OCI-LY3 (cell line): ENCODE data around the gene CLDN1.

Experiments used
- EZH2phosphoT487 ChIP-seq: fragments of 200-600 bp; shearing (Covaris generic); IDR thresholded peaks from 2 replicates; pipeline ENCODE4 v1.6.1; 2018; ENCODE audit warnings: antibody characterized with exemption, mixed run types, low read depth
- TF ChIP-seq, protein P1 (sequence below): fragments of 200-600, 300-600 bp; sonication (generic); IDR thresholded peaks from 2 replicates; pipeline ENCODE4 v1.5.1; 2014; ENCODE audit warnings: antibody characterized with exemption, low read length, low read depth

DNA sequence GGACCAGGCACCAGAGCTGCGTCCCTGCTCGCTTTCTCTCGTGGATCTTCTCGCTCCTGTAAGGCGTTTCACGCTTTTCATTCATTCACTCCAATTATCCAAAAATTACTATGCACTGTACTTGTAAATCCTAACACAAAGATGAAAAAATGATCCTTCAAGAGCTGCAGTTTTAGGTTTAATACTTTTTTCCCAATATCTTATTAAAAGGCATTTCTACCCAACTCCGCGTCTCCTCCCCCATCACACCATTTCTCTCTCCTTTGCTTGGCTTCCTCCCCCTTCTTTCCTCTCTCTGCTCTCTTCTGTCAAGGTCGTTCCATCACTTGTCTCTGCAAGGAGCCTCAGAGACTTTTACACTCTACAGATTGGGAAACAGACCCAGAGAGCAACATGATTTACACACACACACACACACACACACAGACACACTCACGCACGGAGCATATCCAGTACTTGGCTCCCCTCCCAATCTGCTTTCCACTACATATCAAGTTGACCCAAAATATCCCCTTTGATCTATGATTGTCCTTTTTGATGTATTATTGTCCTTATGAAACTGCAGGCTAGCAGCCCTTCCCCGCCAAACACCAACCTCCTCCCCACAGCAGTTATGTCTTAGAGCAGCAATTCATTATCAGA lies 479 bp upstream of the CLDN1 start:
- TF ChIP-seq, protein P1, sequence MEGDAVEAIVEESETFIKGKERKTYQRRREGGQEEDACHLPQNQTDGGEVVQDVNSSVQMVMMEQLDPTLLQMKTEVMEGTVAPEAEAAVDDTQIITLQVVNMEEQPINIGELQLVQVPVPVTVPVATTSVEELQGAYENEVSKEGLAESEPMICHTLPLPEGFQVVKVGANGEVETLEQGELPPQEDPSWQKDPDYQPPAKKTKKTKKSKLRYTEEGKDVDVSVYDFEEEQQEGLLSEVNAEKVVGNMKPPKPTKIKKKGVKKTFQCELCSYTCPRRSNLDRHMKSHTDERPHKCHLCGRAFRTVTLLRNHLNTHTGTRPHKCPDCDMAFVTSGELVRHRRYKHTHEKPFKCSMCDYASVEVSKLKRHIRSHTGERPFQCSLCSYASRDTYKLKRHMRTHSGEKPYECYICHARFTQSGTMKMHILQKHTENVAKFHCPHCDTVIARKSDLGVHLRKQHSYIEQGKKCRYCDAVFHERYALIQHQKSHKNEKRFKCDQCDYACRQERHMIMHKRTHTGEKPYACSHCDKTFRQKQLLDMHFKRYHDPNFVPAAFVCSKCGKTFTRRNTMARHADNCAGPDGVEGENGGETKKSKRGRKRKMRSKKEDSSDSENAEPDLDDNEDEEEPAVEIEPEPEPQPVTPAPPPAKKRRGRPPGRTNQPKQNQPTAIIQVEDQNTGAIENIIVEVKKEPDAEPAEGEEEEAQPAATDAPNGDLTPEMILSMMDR: no peak
- no peak for TF ChIP-seq EZH2phosphoT487
